HEK293 (cell line): ENCODE measurements around the gene THSD4.

Experiments
- CTCF ChIA-PET: fragments of 350-600 bp; formaldehyde crosslinking; extraction: SDS; loops from one replicate; lab custom pipeline; 2021; ENCODE audit warnings: antibody characterized with exemption; lab: Yijun Ruan, JAX
- POLR2A ChIA-PET: fragments of 300-600 bp; formaldehyde crosslinking; extraction: SDS; loops from one replicate; lab custom pipeline; 2020; ENCODE audit warnings: antibody characterized with exemption, inconsistent platforms; lab: Yijun Ruan, JAX
- H3K27ac ChIP-seq: fragments of 200-500 bp; sonication (Bioruptor generic); 2 replicates; pipeline ENCODE4 v1.5.1; 2014; ENCODE audit warnings: low read depth, low read length, control low read depth, inconsistent platforms; ENCODE audit errors: extremely low read depth
- H3K36me3 ChIP-seq, 2 experiments: fragments of 200-500 bp in 1 of 2; sonication (Bioruptor generic) in 1 of 2; 1 replicate in 1 of 2; 2 replicates in 1 of 2; pipeline ENCODE4 v1.5.1; 2014 to 2017; ENCODE audit warnings: inconsistent platforms in 2 of 2, low read length in 2 of 2; ENCODE audit not compliant: control insufficient read depth in 2 of 2, insufficient read depth in 1 of 2
- H3K4me1 ChIP-seq: fragments of 200-500 bp; sonication (Bioruptor generic); 2 replicates; pipeline ENCODE4 v1.5.1; 2014; ENCODE audit warnings: mild to moderate bottlenecking, low read length, inconsistent platforms; ENCODE audit not compliant: control insufficient read depth, insufficient read depth
- H3K4me3 ChIP-seq: 2 replicates; pipeline ENCODE4 v1.5.1; 2011; ENCODE audit warnings: low read depth, mild to moderate bottlenecking, control low read depth, low read length, moderate library complexity
- H3K9me3 ChIP-seq: fragments of 200-500 bp; sonication (Bioruptor generic); 2 replicates; pipeline ENCODE4 v1.5.1; 2014; ENCODE audit warnings: low read depth, low read length, inconsistent platforms; ENCODE audit not compliant: control insufficient read depth, insufficient read depth
- FEZF1 ChIP-seq: fragments of 450-650 bp; formaldehyde crosslinking; IDR thresholded peaks from 2 replicates; pipeline ENCODE4 v1.5.1; 2016; ENCODE audit warnings: missing biosample characterization, missing genetic modification characterization
- KLF8 ChIP-seq: fragments of 450-650 bp; formaldehyde crosslinking; IDR thresholded peaks from 2 replicates; pipeline ENCODE4 v1.5.1; 2016; ENCODE audit warnings: missing biosample characterization, missing genetic modification characterization
- MZF1 ChIP-seq: fragments of 450-650 bp; formaldehyde crosslinking; IDR thresholded peaks from 2 replicates; pipeline ENCODE4 v1.5.1; 2017; ENCODE audit warnings: missing biosample characterization, missing genetic modification characterization, borderline replicate concordance
- SALL2 ChIP-seq: fragments of 450-650 bp; formaldehyde crosslinking; IDR thresholded peaks from 2 replicates; pipeline ENCODE4 v1.5.0; 2017; ENCODE audit warnings: missing biosample characterization, mild to moderate bottlenecking, missing genetic modification characterization, borderline replicate concordance
- SCRT2 ChIP-seq: fragments of 450-650 bp; formaldehyde crosslinking; IDR thresholded peaks from 2 replicates; pipeline ENCODE4 v1.5.1; 2016; ENCODE audit warnings: missing biosample characterization, missing genetic modification characterization
- YY1 ChIP-seq: fragments of 450-650 bp; formaldehyde crosslinking; IDR thresholded peaks from 2 replicates; pipeline ENCODE4 v1.5.1; 2018; ENCODE audit warnings: missing biosample characterization, missing genetic modification characterization
- ZBTB20 ChIP-seq: fragments of 450-650 bp; formaldehyde crosslinking; IDR thresholded peaks from 2 replicates; pipeline ENCODE4 v1.5.1; 2016; ENCODE audit warnings: missing biosample characterization, missing genetic modification characterization
- ZFP41 ChIP-seq: fragments of 450-650 bp; formaldehyde crosslinking; IDR thresholded peaks from 2 replicates; pipeline ENCODE4 v1.5.1; 2016; ENCODE audit warnings: missing biosample characterization, missing genetic modification characterization, borderline replicate concordance
- ZNF138 ChIP-seq: fragments of 450-650 bp; formaldehyde crosslinking; IDR thresholded peaks from 2 replicates; pipeline ENCODE4 v1.5.1; 2016; ENCODE audit warnings: missing biosample characterization, missing genetic modification characterization, borderline replicate concordance
- ZNF2 ChIP-seq: fragments of 450-650 bp; formaldehyde crosslinking; IDR thresholded peaks from 2 replicates; pipeline ENCODE4 v1.5.1; 2016; ENCODE audit warnings: missing biosample characterization, missing genetic modification characterization
- ZNF214 ChIP-seq: fragments of 450-650 bp; formaldehyde crosslinking; IDR thresholded peaks from 2 replicates; pipeline ENCODE4 v1.5.1; 2017; ENCODE audit warnings: missing biosample characterization, mild to moderate bottlenecking, missing genetic modification characterization, borderline replicate concordance
- ZNF324 ChIP-seq: fragments of 450-650 bp; formaldehyde crosslinking; IDR thresholded peaks from 2 replicates; pipeline ENCODE4 v1.5.1; 2016; ENCODE audit warnings: missing biosample characterization, missing genetic modification characterization
- ZNF404 ChIP-seq: fragments of 450-650 bp; formaldehyde crosslinking; IDR thresholded peaks from 2 replicates; pipeline ENCODE4 v1.5.1; 2017; ENCODE audit warnings: missing biosample characterization, missing genetic modification characterization
- ZNF629 ChIP-seq: fragments of 450-650 bp; formaldehyde crosslinking; IDR thresholded peaks from 2 replicates; pipeline ENCODE4 v1.5.1; 2017; ENCODE audit warnings: missing biosample characterization, missing genetic modification characterization
- ZNF658 ChIP-seq: fragments of 450-650 bp; formaldehyde crosslinking; IDR thresholded peaks from 2 replicates; pipeline ENCODE4; 2016; ENCODE audit warnings: missing biosample characterization, missing genetic modification characterization
- ZNF677 ChIP-seq: fragments of 450-650 bp; IDR thresholded peaks from 2 replicates; pipeline ENCODE4 v1.5.0; 2018; ENCODE audit warnings: missing biosample characterization, mild to moderate bottlenecking, missing genetic modification characterization, moderate library complexity
- ZNF791 ChIP-seq: fragments of 450-650 bp; formaldehyde crosslinking; IDR thresholded peaks from 2 replicates; pipeline ENCODE4 v1.5.1; 2016; ENCODE audit warnings: missing biosample characterization, missing genetic modification characterization
- ZSCAN30 ChIP-seq: fragments of 450-650 bp; IDR thresholded peaks from 2 replicates; pipeline ENCODE4 v1.5.1; 2018; ENCODE audit warnings: missing biosample characterization, mild to moderate bottlenecking, missing genetic modification characterization, moderate library complexity
- TF ChIP-seq, protein P1 (sequence below): fragments of 450-650 bp; formaldehyde crosslinking; IDR thresholded peaks from 2 replicates; pipeline ENCODE4 v1.5.1; 2017; ENCODE audit warnings: missing biosample characterization, mild to moderate bottlenecking, missing genetic modification characterization, moderate library complexity
- TF ChIP-seq, protein P2 (sequence below): fragments of 450-650 bp; formaldehyde crosslinking; IDR thresholded peaks from 2 replicates; pipeline ENCODE4 v1.5.1; 2016; ENCODE audit warnings: missing biosample characterization, missing genetic modification characterization, low read depth
- TF ChIP-seq, protein P3 (sequence below): fragments of 450-650 bp; formaldehyde crosslinking; IDR thresholded peaks from 2 replicates; pipeline ENCODE4 v1.5.1; 2016; ENCODE audit warnings: missing biosample characterization, missing genetic modification characterization
- TF ChIP-seq, protein P4 (sequence below): fragments of 450-650 bp; formaldehyde crosslinking; IDR thresholded peaks from 2 replicates; pipeline ENCODE4 v1.5.1; 2016; ENCODE audit warnings: missing biosample characterization, missing genetic modification characterization
- TF ChIP-seq, protein P5 (sequence below): fragments of 450-650 bp; formaldehyde crosslinking; conservative IDR thresholded peaks from 2 replicates; pipeline ENCODE4 v1.5.1; 2016; ENCODE audit warnings: low read depth, missing biosample characterization, missing genetic modification characterization
- TF ChIP-seq, protein P6 (sequence below): fragments of 450-650 bp; formaldehyde crosslinking; IDR thresholded peaks from 2 replicates; pipeline ENCODE4 v1.5.1; 2016; ENCODE audit warnings: missing biosample characterization, missing genetic modification characterization

THSD4 gene

DNA sequence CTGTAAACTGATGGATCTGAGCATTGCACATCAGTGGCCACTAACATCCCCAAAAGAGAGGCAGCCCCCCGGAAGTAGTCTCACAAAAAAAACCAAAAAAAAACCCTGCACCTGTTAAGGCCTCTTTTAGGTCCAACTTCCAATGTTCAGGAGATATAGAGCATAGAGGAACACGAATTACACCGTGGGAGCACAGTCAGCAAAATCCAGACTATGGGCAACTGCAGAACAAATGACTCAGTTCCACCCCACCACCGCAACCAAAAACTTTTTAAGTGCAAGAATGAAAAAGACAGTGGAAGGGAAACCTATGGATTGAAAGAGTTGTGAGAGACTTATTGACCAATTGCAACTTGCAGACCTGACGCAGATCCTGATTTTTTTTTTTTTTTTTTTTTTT is 652.9 kb downstream of the THSD4 start:
- no peaks in the 10 kb centered on the region for H3K9me3 ChIP-seq
- H3K27ac ChIP-seq: no peak overlapping the region
- no peak overlapping the region for H3K4me3 ChIP-seq
- TF ChIP-seq, protein P1, sequence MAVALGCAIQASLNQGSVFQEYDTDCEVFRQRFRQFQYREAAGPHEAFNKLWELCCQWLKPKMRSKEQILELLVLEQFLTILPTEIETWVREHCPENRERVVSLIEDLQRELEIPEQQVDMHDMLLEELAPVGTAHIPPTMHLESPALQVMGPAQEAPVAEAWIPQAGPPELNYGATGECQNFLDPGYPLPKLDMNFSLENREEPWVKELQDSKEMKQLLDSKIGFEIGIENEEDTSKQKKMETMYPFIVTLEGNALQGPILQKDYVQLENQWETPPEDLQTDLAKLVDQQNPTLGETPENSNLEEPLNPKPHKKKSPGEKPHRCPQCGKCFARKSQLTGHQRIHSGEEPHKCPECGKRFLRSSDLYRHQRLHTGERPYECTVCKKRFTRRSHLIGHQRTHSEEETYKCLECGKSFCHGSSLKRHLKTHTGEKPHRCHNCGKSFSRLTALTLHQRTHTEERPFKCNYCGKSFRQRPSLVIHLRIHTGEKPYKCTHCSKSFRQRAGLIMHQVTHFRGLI (tag by site-specific recombination): no peak
- no peak for TF ChIP-seq ZNF791 (tag by site-specific recombination)
- TF ChIP-seq ZFP41: no peak
- TF ChIP-seq SALL2 (tag by site-specific recombination): no peak
- TF ChIP-seq MZF1 (tag by site-specific recombination): no peak
- TF ChIP-seq, protein P2, sequence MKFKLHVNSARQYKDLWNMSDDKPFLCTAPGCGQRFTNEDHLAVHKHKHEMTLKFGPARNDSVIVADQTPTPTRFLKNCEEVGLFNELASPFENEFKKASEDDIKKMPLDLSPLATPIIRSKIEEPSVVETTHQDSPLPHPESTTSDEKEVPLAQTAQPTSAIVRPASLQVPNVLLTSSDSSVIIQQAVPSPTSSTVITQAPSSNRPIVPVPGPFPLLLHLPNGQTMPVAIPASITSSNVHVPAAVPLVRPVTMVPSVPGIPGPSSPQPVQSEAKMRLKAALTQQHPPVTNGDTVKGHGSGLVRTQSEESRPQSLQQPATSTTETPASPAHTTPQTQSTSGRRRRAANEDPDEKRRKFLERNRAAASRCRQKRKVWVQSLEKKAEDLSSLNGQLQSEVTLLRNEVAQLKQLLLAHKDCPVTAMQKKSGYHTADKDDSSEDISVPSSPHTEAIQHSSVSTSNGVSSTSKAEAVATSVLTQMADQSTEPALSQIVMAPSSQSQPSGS (tag by site-specific recombination): no peak
- TF ChIP-seq ZSCAN30 (tag by site-specific recombination): no peak
- TF ChIP-seq ZNF677: no peak
- no peak for TF ChIP-seq SCRT2 (tag by site-specific recombination)
- no peak for TF ChIP-seq ZNF629
- no peak for TF ChIP-seq ZNF138
- TF ChIP-seq ZNF658: no peak
- TF ChIP-seq ZNF324 (tag by site-specific recombination): no peak
- no peak for TF ChIP-seq KLF8 (tag by site-specific recombination)
- TF ChIP-seq FEZF1 (tag by site-specific recombination): no peak
- no peak for TF ChIP-seq ZNF214 (tag by site-specific recombination)
- TF ChIP-seq, all 188 proteins: peak for 0
- H3K4me1 ChIP-seq: no peaks in the 10 kb centered on the region
- H3K36me3 ChIP-seq: peaks cover 0 to 10% of the 10 kb centered on the region in 2 experiments; a peak in 1 of 3 replicates
- ChIA-PET POLR2A (no interaction called here), CTCF (interaction anchor here (0.6 to 1.2 kb wide), 2 partner anchors 10 to 341 kb away, joined by 4 to 5 read pairs; no protein-coding TSS in a partner anchor)

DNA sequence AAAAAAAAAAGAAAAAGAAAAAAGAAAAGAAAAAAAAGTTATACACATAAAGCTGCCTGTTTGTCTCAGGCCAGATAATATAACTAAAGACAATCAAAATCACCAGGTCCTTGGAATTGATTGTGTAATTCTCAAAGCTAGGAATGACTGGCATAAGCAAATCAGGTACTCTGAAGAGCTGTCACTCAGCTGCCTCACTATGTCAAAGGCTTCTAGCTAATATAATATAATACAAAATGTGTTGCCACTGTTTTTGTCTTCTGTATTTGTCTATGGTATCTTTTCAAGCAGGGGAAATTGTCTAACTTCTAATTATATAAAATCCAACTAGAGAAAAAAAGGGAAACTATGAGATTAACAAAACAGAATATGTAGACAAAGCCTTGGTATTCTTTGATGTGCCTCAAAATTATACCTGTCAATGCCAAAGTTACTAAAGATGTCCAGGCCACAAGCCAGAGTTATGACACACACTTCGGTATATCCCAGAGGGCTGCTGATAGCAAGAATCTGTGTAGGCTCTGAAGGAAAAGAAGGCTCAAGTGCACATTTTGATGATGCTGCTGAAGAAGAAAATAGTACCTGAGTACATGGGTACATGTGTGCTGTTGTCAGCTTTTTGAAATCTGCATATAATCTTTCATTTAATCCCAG is 658.1 kb downstream of the THSD4 start:
- Histone ChIP-seq H3K9me3 (no peaks in the 10 kb centered on the region), H3K36me3 (no peaks in the 10 kb centered on the region), H3K4me1 (no peaks in the 10 kb centered on the region), H3K4me3 (no peak overlapping the region), H3K27ac (no peak overlapping the region)
- ChIA-PET POLR2A (interaction anchor here (0.7 kb wide), 2 partner anchors 17 to 25 kb away, joined by 3 to 6 read pairs; no protein-coding TSS in a partner anchor), CTCF (interaction anchor here (0.7 to 3.4 kb wide), 9 partner anchors 7 to 341 kb away, joined by 3 to 27 read pairs (median 5); no protein-coding TSS in a partner anchor)
- TF ChIP-seq ZNF404 (tag by site-specific recombination) (no peak), ZNF677 (no peak), ZNF2 (tag by site-specific recombination) (no peak), ZBTB20 (tag by site-specific recombination) (no peak), SCRT2 (tag by site-specific recombination) (no peak), YY1 (tag by site-specific recombination) (no peak)
- TF ChIP-seq, protein P3, sequence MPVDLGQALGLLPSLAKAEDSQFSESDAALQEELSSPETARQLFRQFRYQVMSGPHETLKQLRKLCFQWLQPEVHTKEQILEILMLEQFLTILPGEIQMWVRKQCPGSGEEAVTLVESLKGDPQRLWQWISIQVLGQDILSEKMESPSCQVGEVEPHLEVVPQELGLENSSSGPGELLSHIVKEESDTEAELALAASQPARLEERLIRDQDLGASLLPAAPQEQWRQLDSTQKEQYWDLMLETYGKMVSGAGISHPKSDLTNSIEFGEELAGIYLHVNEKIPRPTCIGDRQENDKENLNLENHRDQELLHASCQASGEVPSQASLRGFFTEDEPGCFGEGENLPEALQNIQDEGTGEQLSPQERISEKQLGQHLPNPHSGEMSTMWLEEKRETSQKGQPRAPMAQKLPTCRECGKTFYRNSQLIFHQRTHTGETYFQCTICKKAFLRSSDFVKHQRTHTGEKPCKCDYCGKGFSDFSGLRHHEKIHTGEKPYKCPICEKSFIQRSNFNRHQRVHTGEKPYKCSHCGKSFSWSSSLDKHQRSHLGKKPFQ: no peak
- TF ChIP-seq, protein P4, sequence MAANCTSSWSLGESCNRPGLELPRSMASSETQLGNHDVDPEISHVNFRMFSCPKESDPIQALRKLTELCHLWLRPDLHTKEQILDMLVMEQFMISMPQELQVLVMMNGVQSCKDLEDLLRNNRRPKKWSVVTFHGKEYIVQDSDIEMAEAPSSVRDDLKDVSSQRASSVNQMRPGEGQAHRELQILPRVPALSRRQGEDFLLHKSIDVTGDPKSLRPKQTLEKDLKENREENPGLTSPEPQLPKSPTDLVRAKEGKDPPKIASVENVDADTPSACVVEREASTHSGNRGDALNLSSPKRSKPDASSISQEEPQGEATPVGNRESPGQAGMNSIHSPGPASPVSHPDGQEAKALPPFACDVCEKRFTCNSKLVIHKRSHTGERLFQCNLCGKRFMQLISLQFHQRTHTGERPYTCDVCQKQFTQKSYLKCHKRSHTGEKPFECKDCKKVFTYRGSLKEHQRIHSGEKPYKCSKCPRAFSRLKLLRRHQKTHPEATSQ (tag by site-specific recombination): no peak
- TF ChIP-seq, protein P5, sequence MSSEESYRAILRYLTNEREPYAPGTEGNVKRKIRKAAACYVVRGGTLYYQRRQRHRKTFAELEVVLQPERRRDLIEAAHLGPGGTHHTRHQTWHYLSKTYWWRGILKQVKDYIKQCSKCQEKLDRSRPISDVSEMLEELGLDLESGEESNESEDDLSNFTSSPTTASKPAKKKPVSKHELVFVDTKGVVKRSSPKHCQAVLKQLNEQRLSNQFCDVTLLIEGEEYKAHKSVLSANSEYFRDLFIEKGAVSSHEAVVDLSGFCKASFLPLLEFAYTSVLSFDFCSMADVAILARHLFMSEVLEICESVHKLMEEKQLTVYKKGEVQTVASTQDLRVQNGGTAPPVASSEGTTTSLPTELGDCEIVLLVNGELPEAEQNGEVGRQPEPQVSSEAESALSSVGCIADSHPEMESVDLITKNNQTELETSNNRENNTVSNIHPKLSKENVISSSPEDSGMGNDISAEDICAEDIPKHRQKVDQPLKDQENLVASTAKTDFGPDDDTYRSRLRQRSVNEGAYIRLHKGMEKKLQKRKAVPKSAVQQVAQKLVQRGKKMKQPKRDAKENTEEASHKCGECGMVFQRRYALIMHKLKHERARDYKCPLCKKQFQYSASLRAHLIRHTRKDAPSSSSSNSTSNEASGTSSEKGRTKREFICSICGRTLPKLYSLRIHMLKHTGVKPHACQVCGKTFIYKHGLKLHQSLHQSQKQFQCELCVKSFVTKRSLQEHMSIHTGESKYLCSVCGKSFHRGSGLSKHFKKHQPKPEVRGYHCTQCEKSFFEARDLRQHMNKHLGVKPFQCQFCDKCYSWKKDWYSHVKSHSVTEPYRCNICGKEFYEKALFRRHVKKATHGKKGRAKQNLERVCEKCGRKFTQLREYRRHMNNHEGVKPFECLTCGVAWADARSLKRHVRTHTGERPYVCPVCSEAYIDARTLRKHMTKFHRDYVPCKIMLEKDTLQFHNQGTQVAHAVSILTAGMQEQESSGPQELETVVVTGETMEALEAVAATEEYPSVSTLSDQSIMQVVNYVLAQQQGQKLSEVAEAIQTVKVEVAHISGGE (tag by site-specific recombination): no peak
- TF ChIP-seq, protein P6, sequence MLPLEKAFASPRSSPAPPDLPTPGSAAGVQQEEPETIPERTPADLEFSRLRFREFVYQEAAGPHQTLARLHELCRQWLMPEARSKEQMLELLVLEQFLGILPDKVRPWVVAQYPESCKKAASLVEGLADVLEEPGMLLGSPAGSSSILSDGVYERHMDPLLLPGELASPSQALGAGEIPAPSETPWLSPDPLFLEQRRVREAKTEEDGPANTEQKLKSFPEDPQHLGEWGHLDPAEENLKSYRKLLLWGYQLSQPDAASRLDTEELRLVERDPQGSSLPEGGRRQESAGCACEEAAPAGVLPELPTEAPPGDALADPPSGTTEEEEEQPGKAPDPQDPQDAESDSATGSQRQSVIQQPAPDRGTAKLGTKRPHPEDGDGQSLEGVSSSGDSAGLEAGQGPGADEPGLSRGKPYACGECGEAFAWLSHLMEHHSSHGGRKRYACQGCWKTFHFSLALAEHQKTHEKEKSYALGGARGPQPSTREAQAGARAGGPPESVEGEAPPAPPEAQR (tag by site-specific recombination): no peak
